ENCODE results near the gene TMEM86B.

GRCh38 chr19:55266404-55266803 is 37.8 kb upstream of the TMEM86B start:
- no peak for TF ChIP-seq RAD21 (IDR thresholded peaks at IDR 0.05; ENCODE audit: low read depth)
- no peak for TF ChIP-seq TEAD4 (IDR thresholded peaks at IDR 0.05)
- TF ChIP-seq TAF1 (IDR thresholded peaks at IDR 0.05; ENCODE audit: low read depth), result no peak
- TF ChIP-seq YY1 (IDR thresholded peaks at IDR 0.05; ENCODE audit: low read depth), result no peak
- no peak for TF ChIP-seq CREB1 (IDR thresholded peaks at IDR 0.05; ENCODE audit: low read depth)
- TF ChIP-seq, protein P1, sequence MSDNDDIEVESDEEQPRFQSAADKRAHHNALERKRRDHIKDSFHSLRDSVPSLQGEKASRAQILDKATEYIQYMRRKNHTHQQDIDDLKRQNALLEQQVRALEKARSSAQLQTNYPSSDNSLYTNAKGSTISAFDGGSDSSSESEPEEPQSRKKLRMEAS (IDR thresholded peaks at IDR 0.05), result no peak
- no peak for TF ChIP-seq CEBPB (IDR thresholded peaks at IDR 0.05)
- no peak for TF ChIP-seq EGR1 (IDR thresholded peaks at IDR 0.05)
- TF ChIP-seq EP300 (IDR thresholded peaks at IDR 0.05; ENCODE audit: borderline replicate concordance), result no peak
- TF ChIP-seq REST (IDR thresholded peaks at IDR 0.05; ENCODE audit: low read depth), result no peak

All from Ishikawa (cell line).